Measurements from ENCODE around the gene HAO1.

DNA sequence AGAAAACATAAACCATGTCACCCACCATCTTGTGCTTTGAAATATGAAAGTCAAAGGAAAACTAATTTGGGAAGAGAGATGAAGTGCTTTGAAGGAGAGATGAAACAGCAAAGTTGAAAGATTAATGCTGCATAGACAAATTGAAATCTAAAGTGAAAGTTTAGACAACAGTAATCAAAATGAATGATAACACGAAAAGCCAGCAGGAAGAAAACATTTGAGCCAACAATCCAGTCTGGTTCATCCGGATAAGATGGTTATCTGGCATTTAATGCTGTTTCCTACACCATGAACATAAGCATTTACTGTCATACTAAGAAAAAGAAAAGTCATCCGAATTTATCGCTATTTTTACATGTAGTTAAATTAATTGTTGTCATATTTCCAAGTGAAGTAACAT lies 595 bp downstream of the HAO1 start:
- TF ChIP-seq, protein P1, sequence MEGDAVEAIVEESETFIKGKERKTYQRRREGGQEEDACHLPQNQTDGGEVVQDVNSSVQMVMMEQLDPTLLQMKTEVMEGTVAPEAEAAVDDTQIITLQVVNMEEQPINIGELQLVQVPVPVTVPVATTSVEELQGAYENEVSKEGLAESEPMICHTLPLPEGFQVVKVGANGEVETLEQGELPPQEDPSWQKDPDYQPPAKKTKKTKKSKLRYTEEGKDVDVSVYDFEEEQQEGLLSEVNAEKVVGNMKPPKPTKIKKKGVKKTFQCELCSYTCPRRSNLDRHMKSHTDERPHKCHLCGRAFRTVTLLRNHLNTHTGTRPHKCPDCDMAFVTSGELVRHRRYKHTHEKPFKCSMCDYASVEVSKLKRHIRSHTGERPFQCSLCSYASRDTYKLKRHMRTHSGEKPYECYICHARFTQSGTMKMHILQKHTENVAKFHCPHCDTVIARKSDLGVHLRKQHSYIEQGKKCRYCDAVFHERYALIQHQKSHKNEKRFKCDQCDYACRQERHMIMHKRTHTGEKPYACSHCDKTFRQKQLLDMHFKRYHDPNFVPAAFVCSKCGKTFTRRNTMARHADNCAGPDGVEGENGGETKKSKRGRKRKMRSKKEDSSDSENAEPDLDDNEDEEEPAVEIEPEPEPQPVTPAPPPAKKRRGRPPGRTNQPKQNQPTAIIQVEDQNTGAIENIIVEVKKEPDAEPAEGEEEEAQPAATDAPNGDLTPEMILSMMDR (IDR thresholded peaks at IDR 0.05; ENCODE audit: poor library complexity): no peak
- TF ChIP-seq EZH2 (IDR thresholded peaks at IDR 0.05; ENCODE audit: borderline replicate concordance) (no peak), EZH2phosphoT487 (IDR thresholded peaks at IDR 0.05; ENCODE audit: low read depth, severe bottlenecking, unreplicated experiment) (no peak)
